NOMO-1 treated with dmso at 0.1 percent for 144 hours (cell line): ENCODE measurements around the gene SLC27A5.

Experiments
- DNase-seq: peaks from one replicate; lab custom pipeline; 2025; ENCODE audit not compliant: unreplicated experiment; lab: John Stamatoyannopoulos, UW

Gene SLC27A5, protein sequence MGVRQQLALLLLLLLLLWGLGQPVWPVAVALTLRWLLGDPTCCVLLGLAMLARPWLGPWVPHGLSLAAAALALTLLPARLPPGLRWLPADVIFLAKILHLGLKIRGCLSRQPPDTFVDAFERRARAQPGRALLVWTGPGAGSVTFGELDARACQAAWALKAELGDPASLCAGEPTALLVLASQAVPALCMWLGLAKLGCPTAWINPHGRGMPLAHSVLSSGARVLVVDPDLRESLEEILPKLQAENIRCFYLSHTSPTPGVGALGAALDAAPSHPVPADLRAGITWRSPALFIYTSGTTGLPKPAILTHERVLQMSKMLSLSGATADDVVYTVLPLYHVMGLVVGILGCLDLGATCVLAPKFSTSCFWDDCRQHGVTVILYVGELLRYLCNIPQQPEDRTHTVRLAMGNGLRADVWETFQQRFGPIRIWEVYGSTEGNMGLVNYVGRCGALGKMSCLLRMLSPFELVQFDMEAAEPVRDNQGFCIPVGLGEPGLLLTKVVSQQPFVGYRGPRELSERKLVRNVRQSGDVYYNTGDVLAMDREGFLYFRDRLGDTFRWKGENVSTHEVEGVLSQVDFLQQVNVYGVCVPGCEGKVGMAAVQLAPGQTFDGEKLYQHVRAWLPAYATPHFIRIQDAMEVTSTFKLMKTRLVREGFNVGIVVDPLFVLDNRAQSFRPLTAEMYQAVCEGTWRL

DNA sequence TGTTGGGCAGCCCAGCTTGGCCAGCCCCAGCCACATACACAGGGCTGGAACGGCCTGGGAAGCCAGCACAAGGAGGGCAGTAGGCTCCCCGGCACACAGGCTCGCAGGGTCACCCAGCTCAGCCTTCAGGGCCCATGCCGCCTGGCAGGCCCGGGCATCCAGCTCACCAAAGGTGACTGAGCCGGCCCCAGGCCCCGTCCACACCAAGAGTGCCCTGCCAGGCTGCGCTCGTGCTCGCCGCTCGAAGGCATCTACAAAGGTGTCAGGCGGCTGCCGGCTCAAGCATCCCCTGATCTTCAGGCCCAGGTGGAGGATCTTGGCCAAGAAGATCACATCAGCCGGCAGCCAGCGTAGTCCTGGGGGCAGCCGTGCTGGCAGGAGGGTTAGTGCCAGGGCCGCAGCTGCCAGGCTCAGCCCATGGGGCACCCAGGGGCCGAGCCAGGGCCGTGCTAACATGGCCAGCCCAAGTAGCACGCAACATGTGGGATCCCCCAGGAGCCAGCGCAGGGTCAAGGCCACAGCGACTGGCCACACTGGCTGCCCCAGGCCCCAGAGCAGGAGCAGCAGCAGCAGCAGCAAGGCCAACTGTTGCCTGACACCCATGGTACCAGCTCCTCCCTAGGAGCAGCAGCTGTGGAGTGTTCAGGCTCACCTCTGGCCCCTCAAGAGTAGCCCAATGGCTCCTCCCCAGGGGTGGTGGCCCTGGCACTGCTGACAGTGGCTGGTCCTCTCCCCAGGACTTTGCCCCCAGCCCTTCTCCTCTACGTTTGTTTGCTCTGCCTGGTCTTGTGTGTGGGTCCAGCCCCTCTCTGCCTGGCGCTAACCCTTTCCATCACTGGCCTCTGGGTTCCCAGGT is at the start of gene SLC27A5:
TSS of gene SLC27A5 (minus strand) at position 640 of the 856 bp plus-strand sequence. CDS start at position 603, 37 bp downstream.
- no peak for DNase-seq

DNA sequence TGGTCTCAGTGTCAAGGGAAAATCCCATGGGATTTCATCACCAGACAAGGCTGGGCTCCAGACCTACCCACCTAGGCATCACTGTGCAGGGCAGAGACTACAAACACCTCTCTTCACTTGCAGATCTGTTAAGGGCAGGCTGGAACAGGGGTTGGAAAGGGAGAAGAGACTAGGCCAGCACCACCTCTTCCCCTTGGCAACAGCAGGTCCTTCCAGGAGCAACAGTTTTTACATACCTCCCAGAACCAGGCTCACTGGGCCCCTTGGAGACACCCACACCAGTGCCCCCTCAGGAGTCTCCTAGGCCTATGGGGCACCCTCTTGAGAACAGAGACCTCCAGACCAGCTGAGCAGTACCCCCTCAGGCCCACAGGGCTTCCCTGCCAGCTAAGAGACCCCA is 49.1 kb upstream of the SLC27A5 start:
- no peak for DNase-seq

DNA sequence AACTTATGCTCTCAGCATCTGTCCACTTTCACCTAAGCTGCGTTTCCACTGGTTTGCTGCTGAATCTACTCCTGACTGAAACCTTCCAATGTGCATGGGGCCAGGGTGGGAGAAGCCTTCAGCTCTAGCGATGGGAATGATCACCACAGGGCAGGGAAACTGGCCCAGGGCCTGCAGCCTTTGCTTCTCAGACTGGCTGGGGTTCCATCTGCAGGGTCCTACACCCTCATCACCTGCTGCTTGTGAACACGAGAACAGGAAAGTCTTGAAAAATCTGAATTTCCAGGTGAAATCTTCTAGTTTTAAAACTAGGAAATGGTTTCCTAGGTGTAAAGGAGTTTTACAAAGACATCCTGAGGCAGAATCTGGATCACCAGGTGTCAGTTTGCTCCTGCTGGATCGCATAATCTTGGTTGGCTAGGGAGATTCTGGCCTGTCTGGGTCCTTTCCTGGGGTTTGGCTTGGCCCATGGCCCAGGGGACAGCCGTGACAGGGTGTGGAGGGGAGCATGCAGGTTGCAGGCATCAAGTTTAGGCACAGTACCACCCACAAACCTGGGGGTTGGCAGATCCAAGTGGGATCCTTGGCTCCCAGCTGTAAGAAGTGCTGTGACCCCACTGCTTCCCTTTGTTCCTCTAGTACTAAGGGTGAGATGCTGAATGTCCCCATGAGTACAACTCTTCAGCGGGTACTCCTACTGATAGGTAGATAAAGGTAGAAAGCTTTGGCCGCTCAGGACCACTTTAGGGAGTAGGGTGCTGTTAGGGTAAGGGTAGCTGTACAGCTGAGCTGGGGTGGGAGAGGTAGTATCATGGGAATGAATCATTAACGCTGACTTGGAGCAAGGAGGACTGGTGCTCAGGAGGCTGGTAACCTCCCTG is 48.5 kb upstream of the SLC27A5 start:
- DNase-seq = no peak

DNA sequence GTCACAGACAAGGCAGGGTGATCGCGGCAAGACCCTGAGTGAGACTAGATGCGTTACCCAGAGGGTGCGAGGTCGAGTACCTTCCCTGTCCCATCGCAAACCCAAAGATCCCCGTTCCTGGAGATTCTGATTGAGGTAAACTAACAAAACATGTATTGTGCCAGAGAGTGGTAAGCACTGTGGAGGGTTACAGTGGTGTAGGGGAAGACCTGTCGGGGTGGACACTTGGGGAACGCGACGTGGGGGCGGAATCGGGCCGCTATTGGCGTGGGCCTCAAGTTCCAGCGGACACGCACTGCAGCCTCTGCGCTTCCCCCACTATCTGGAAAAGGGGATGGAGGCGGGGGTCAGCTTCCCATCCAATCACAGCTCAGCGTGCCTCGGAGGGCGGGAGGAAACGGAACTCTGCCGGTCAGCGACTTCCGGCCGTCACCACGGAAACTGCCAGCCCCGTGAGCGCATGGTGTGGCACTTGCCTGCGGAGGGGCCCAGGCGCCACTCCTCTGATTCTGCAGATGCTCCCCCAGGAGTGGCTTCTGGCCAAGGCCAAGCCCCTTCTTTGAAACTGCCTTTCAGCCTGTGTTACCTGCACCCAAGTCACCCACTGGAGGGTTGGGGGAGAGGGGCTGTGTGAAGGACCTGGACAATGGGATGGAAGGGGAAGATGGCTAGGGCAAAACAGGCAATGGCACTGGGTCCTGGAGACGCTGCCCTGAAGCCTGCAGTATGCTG is 47.6 kb upstream of the SLC27A5 start:
- no peak for DNase-seq

DNA sequence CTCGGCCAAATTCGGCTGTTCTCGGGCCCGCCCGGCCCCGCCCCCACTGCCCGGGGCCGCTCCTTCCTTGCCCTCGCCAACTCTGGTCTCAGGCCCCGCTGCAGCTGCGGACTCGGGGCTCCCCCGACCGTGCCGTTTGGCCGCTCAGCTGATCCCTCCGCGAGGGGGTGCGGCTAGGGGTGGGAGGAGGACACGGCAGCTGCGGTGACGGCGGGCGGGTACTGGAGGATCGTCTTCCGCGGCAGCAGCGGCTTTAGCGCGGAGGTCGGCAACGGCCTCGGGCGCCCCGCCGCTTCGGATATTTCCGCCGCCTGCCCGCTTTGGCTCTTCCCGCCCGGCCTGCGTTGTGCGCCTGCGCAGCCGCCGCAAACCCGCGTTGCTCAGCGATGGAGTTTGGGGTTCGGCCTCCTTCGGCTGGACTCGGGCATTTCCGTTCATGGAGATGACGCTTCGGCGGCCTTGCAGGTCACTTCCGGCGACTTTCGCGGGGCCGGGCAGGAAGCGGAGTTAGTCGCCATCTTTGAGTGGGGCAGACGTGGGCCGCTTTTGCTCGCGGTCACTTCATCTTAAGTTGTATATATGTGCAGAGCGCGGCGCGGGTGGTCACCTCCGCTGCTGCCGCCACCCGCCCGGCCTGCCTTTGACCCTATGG is 47.0 kb upstream of the SLC27A5 start:
- no peak for DNase-seq

DNA sequence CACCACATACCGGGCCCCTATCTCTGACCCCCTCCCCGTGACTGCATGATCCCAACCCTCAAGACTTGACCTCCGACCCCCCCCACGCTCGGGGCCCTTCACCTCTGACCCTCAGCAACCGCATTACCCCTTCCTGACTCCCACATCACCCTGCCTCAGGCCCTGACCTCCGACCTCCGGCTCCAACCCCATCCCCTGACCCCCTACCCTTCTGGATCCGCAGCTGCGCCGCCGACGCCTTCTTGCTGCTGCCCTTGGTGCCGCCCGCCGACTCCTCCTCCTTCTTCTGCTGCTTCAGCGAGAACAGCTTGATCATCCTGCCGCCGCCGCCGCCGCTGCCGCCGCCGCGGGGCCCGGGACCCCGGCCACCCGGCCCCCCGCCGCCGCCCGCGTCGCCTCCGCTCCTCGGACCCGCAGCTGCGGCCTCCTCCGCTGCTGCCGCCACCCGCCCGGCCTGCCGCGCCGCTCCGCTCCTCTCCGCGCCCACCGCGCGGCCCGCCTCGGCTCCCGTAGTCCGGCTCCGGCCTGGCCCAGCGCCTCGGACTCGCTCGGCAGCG is 46.4 kb upstream of the SLC27A5 start, which contains the start of gene UBE2M:
TSS of gene UBE2M (minus strand) at position 546 of the 557 bp plus-strand sequence. CDS start at position 316, 230 bp downstream.
- no peak for DNase-seq

DNA sequence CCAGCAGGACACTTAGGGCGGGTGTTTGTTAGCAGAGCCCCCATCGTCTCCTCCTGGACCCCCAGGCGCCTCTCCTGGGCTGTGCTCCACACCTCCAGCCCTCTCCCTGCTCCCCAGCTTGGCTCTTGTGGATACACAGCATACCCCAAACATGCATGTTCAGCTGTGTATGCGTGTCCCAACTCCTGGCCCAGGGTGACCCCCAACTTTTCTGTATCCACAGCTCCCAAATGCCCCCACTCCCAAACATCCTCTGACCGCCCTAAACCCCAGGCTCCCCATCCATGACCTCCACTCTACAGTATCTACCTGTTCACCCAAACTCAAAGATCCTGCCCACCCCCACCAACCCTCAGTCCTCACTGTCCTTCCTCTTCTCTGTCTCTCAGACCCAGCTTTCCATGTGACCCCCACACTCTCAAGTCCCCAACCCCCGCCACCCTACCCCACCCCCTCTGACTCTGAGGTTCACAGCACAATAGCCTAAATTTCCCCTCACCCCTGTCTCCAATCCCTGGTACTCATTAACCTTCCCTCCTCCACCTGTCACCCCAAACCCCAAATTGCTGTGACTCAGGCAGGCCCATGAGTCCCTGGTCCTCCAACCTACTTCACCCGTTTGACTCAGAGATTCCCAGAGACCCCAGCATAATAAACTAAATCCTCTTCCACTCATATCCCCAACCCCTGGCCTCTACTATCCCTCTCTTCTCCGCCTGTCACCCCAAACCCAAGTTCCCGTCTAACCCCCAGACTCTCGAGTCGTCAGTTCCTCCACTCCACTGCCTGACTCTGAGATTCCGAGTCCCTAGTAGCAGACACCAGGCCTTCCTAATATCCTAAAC is 45.7 kb upstream of the SLC27A5 start:
- no peak for DNase-seq

DNA sequence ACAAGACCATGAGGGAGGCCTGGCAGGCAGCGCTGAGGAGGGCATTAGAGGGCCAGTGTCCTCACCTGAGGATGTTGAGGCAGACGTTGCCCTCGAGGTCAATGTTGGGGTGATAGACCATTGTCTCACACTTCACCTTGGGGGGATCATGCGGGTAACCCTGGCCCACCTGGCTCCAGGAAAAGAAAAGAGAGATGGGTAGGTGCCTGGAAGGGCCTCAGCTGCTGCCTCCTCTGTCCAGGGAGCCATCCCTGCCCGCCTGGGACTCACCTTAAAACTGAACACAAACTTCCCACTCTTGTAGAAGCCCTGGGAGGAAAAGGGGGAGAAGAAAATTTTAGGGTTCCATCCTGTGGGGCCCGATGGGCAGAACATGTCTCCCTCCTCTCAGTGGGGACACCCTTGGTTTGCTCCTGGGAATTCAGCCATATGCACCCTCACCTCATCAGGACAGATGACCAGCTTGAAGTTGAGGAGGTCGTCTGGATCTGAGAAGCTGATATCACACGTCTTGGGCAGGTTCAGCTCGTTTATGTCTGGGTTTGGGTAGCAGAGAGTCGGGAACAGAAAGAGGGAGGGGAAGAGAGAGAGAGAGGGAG is 44.9 kb upstream of the SLC27A5 start:
- DNase-seq = no peak

DNA sequence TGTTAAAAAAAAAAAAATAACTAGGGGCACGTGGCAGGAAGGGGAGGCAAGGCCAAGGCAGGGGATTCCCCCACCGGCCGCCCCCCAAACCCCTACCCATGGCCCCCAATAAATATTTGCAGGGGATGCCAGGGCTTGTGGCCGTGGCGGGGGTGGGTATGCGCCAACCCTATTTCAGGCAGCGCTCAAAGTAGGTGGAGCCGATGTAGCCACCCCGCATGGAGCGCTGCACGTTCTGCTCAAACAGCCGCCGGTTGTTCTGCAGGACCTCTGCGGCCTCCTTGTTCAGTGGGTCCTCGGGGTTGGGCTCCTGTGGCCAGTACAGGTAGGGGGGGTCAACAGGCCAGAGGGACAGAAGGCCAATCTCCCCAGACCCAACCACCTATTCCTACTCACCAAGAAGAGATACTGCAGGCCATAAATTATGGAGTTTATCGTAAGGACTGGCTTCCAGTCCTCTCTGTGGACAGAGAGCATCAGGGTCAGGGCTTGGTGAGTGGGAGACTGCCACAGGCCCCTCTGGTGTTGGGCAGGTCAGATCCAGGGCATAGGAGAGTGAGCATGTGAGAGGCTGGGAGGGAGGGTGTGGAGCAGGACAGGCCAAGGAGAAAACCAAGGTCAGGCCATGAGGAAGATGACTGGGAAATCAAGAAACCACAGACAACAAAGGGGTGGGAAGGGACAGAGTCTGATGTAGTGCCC is 44.3 kb upstream of the SLC27A5 start:
- no peak for DNase-seq

DNA sequence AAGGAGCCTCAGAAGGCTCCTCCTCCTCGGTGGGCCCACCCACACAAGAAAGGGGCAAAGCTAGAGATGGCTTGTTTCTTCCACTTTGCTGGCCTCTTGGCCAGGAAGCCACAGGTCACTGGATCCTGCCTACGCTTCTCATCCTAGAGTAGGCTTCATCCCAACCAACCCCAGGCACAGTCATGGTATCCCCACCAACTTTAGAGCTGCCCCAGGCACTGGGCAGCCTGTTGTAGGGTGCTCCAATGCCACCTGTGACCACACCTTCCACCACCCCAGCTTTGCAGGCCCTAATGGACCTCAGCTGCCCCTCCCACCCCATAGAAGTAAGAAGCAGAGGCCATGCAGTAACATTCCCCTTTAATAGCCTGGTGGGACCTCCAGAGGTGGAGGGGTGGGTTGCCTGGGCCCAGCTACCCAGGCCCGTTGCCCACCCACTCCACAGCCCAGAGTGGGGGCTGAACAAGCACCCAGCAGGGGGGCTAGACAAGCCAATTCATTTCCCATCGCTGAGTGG is 43.6 kb upstream of the SLC27A5 start:
- DNase-seq = no peak

DNA sequence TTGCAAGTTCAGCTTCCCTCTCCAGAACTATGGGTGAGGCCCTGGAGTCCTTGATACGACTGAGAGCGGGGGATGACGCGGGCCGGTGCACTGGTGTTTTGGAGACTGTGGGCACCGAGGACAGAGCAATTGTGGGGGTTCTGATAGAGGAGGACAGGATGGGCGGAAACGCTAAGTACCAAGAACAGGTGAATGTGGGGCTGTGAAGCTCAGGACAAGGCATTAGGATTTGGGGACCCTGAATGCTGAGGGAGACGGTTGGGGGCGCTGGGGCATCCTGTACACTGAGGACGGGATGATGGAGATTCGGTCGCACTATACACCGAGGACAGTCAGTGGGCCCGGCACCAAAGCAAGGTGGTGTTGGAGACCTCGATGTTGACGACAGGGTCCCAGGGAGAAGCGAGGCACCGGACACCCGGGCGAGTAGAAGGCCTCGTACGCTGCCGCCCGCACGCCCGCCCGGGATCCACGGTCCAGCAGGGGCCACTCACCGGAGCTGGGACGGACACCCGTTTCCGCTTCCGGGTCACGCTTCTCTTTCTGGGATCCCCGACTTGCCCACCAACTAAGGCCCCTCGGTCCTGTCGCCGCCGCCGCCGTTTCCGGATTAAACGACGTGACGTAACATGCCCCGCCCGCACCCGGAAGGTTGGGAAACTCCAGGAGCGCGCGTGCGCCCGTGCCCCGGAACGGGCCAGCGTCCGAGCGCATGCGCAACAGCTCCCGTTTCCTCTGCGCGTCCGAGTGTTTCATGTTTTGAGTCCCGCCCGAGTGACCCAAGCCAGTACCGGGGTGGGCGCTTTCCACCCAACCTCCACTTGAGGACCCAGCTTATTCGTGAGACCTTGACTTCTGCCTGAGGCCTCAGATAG is 42.9 kb upstream of the SLC27A5 start, which contains the start of gene CHMP2A:
TSS of gene CHMP2A (minus strand) at position 612 of the 875 bp plus-strand sequence. CDS start 893 bp downstream, outside the sequence.
- DNase-seq = no peak

DNA sequence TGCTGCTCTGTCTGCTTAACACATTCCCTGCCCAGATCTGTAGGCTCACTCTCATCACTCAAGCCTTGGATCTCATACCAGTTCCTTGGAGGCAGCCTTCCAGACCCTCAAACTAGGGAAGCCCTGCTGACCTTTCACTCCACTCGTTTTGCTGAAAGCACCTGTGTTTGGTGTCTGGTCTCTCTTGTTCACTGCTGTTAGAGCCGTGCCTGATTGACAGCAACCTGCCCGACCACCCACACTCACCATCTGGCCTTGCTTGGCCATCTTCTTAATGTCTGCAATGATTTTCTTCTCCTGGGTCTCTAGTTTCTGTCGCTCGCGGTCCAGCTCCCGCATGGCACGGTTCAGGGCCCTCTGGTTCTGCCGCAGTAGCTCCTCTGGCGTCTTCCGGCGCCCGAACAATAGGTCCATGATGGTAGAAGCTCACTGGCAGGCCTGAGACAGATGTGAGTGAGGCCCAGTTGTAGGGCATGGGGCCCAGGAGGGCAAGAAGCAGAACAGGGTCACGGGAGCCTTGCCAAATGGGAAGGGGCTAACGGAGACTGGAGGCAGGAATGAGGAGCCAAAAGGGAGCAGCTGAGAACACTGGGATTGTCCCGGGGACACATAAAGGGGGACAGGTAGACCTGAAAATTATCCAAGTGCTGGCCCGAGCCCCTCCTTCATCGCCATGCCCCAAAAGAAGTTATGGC is 42.2 kb upstream of the SLC27A5 start:
- DNase-seq = no peak

DNA sequence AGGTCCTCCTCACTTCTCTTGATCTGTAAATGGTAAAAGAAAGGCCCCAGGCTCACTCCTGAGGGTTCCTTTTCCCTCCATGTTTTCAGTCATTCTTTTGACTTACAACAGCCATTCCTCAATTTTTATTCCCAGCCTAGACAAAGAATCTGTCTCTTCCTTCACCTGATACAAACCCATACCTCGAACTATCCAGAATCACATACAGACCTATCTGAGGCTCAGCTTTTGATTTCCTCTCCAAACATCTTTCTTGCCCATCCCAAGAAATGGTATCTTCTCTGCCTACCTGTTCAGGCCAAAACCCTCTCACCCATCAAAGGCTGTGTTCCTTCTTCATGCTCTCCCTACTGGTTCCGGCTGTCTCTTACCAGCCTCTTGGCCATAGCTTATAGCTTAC is 40.9 kb upstream of the SLC27A5 start:
- DNase-seq = no peak

DNA sequence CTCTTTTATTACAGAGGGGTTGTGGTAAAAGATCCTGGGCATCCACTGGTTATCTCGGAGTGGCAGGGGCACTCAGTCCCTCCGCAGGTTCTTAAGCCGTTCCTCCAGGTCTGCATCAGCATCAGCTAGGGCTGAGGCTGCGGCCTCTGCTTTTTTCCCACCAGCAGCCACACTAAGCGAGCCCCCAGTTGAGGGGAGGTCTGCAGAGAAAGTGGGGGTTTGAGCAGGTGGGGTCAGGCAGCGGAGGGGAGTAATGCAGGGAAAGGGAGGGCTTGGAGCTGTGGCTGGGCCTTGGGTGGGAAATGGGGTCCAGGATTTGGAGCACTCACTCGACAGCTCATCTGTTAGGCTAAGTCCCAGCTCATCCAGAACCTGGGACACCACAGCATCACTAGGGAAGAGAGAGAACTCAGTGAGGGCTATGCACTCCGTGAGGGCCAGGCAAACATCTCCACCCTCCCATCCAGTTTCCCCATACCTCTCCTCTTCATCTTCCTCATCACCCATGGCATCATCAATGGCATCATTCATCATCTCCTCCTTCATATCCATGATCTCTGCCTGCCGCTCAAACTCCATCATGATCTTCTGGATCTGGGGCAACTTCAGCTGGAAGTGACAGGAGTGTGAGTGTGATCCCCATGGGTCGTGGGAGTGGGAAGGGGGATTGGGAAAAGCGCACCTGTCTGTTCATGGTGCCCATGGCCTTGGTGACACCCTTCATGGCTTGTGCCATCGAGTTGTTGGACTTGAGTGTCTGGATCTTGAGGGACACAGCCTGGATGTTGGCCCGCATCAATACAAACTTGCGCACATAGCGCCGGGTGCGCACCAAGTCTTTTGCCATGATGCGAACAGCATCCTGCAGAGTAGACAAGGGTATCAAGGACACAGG is 40.0 kb upstream of the SLC27A5 start:
- no peak for DNase-seq
